Chondrocyte (in vitro differentiated cells): ENCODE measurements around the gene ANO1. TPM values are rescaled to one million over a fixed set of nuclear protein-coding genes. Genes with fewer than 3 reads are reported as not detected.
A peak's percentile ranks its signal among the peaks of the same experiment; 100 is the strongest.

Experiments used
- DNase-seq: peaks from one replicate; pipeline ENCODE4 v3.0.0; 2021; ENCODE audit warnings: mixed read lengths, low spot score
- H3K27ac Mint-ChIP-seq: one replicate; pipeline ENCODE4 v1.8.0; 2021; ENCODE audit warnings: mild to moderate bottlenecking, moderate library complexity, mixed read lengths; ENCODE audit not compliant: unreplicated experiment
- H3K27me3 Mint-ChIP-seq: 2 replicates; pipeline ENCODE4 v1.8.0; 2021; ENCODE audit warnings: low read depth, mixed read lengths
- H3K36me3 Mint-ChIP-seq: 2 replicates; pipeline ENCODE4 v1.8.0; 2021; ENCODE audit warnings: low read depth, mixed read lengths
- H3K4me1 Mint-ChIP-seq: 2 replicates; pipeline ENCODE4 v1.8.0; 2021; ENCODE audit warnings: low read depth, mild to moderate bottlenecking, mixed read lengths
- H3K4me3 Mint-ChIP-seq: one replicate; pipeline ENCODE4 v1.8.0; 2021; ENCODE audit warnings: mild to moderate bottlenecking, moderate library complexity, mixed read lengths; ENCODE audit not compliant: unreplicated experiment
- H3K9me3 Mint-ChIP-seq: 2 replicates; pipeline ENCODE4 v1.8.0; 2021; ENCODE audit warnings: low read depth, mixed read lengths
- CTCF ChIP-seq: fragments of 200-600 bp; sonication (generic); IDR thresholded peaks from 2 replicates; pipeline ENCODE4 v1.5.0; 2021; ENCODE audit warnings: antibody characterized with exemption, mild to moderate bottlenecking, moderate library complexity
- total RNA-seq: library from RNA; stranded (reverse); gene quantifications from 3 replicates; pipeline ENCODE4 v1.2.1, GENCODE V29; 2021

The ANO1 gene
- total RNA-seq, 1 donor from 2014 or later = 1.5 TPM

- no peak for DNase-seq
- H3K27ac Mint-ChIP-seq = no peak overlapping the region
- H3K9me3 Mint-ChIP-seq = no peaks in the 10 kb centered on the region
- no peaks in the 10 kb centered on the region for H3K4me1 Mint-ChIP-seq
- no peaks in the 10 kb centered on the region for H3K36me3 Mint-ChIP-seq
- peaks cover 69% of the 10 kb centered on the region for H3K27me3 Mint-ChIP-seq
- TF ChIP-seq CTCF = no peak
- H3K4me3 Mint-ChIP-seq = no peak overlapping the region
These were observed 4.2 kb upstream of the ANO1 start for GRCh38 chr11:70073871-70074371.

GRCh38 chr11:70074746-70075145, 3.4 kb upstream of the ANO1 start:
- no peak for TF ChIP-seq CTCF
- DNase-seq = no peak
- no peak overlapping the region for H3K4me3 Mint-ChIP-seq

GRCh38 chr11:70075836-70076235, 2.3 kb upstream of the ANO1 start:
- no peak for DNase-seq
- H3K4me3 Mint-ChIP-seq = no peak overlapping the region
- H3K9me3 Mint-ChIP-seq = no peaks in the 10 kb centered on the region
- H3K4me1 Mint-ChIP-seq = no peaks in the 10 kb centered on the region
- no peaks in the 10 kb centered on the region for H3K36me3 Mint-ChIP-seq
- no peak for TF ChIP-seq CTCF
- peaks cover 65% of the 10 kb centered on the region for H3K27me3 Mint-ChIP-seq
- H3K27ac Mint-ChIP-seq = no peak overlapping the region

More at GRCh38 chr11:70074746-70075145, 3.4 kb upstream of the ANO1 start:
- Mint-ChIP-seq H3K4me1 (no peaks in the 10 kb centered on the region), H3K27ac (no peak overlapping the region), H3K36me3 (no peaks in the 10 kb centered on the region), H3K27me3 (peaks cover 68% of the 10 kb centered on the region), H3K9me3 (no peaks in the 10 kb centered on the region)

GRCh38 chr11:70076461-70076931, 1.6 kb upstream of the ANO1 start:
- no peaks in the 10 kb centered on the region for H3K4me1 Mint-ChIP-seq
- H3K36me3 Mint-ChIP-seq = no peaks in the 10 kb centered on the region
- no peak for TF ChIP-seq CTCF
- no peak overlapping the region for H3K27ac Mint-ChIP-seq
- peaks cover 65% of the 10 kb centered on the region for H3K27me3 Mint-ChIP-seq
- peak; percentile 28 for DNase-seq
- no peaks in the 10 kb centered on the region for H3K9me3 Mint-ChIP-seq
- H3K4me3 Mint-ChIP-seq = no peak overlapping the region

- DNase-seq = peak; percentile 84
- H3K27me3 Mint-ChIP-seq = peaks cover 57% of the 10 kb centered on the region
- H3K4me3 Mint-ChIP-seq = peak overlapping the region; percentile 49
- H3K27ac Mint-ChIP-seq = no peak overlapping the region
- H3K9me3 Mint-ChIP-seq = no peaks in the 10 kb centered on the region
- no peaks in the 10 kb centered on the region for H3K36me3 Mint-ChIP-seq
- H3K4me1 Mint-ChIP-seq = no peaks in the 10 kb centered on the region
- no peak for TF ChIP-seq CTCF
These were observed 564 bp upstream of the ANO1 start for GRCh38 chr11:70077411-70078094.
